Smooth muscle cell (in vitro differentiated cells): ENCODE results near the gene HS3ST3B1. TPM values are rescaled to one million over a fixed set of nuclear protein-coding genes. Genes with fewer than 3 reads are reported as not detected.

Experiments
- DNase-seq: peaks from one replicate; lab custom pipeline; 2025; ENCODE audit not compliant: unreplicated experiment; lab: John Stamatoyannopoulos, UW
- H2AFZ ChIP-seq: fragments of 200-600 bp; sonication (generic); 2 replicates; pipeline ENCODE4 v1.6.0; 2016; ENCODE audit warnings: antibody characterized with exemption, low read depth, mild to moderate bottlenecking
- H3F3A ChIP-seq: fragments of 200-600 bp; sonication (generic); 2 replicates; pipeline ENCODE4 v1.6.0; 2017; ENCODE audit warnings: antibody characterized with exemption, low read depth
- H3K27ac ChIP-seq: fragments of 200-600 bp; sonication (generic); 2 replicates; pipeline ENCODE4 v1.5.1; 2016; ENCODE audit warnings: low read depth, mild to moderate bottlenecking
- H3K27me3 ChIP-seq: fragments of 200-600 bp; sonication (generic); 2 replicates; pipeline ENCODE4 v1.6.1; 2016; ENCODE audit warnings: low read depth, mild to moderate bottlenecking
- H3K36me3 ChIP-seq: fragments of 200-600 bp; sonication (generic); 2 replicates; pipeline ENCODE4 v1.5.1; 2016; ENCODE audit warnings: low read depth
- H3K4me1 ChIP-seq: fragments of 200-600 bp; sonication (generic); 2 replicates; pipeline ENCODE4 v1.5.1; 2016; ENCODE audit warnings: low read depth
- H3K4me2 ChIP-seq: fragments of 200-600 bp; sonication (generic); 2 replicates; pipeline ENCODE4 v1.6.0; 2016; ENCODE audit warnings: mild to moderate bottlenecking
- H3K4me3 ChIP-seq: fragments of 200-600 bp; sonication (generic); 2 replicates; pipeline ENCODE4 v1.5.1; 2016; ENCODE audit warnings: mild to moderate bottlenecking
- H3K79me2 ChIP-seq: fragments of 200-600 bp; sonication (generic); 2 replicates; pipeline ENCODE4 v1.6.0; 2016; ENCODE audit warnings: low read depth, mild to moderate bottlenecking
- H3K9ac ChIP-seq: fragments of 200-600 bp; sonication (generic); 2 replicates; pipeline ENCODE4 v1.6.0; 2016; ENCODE audit warnings: low read depth
- H3K9me3 ChIP-seq: fragments of 200-600 bp; sonication (generic); replicated peaks from 2 replicates; pipeline ENCODE4 v1.5.1; 2016; ENCODE audit warnings: low read depth
- H4K20me1 ChIP-seq: fragments of 200-600 bp; sonication (generic); 2 replicates; pipeline ENCODE4 v1.6.0; 2016; ENCODE audit warnings: low read depth
- WGBS: methylation state at CpG from one replicate; pipeline ENCODE4 v1.1.7; 2016; ENCODE audit warnings: low lambda C conversion rate; 5-methylcytosine and 5-hydroxymethylcytosine counted together
- polyA plus RNA-seq: library from polyadenylated mRNA; unstranded; fragments of >200 nt; fragmentation: Nextera tagmentation; extraction: Ambion mirVana; gene quantifications from 2 replicates; pipeline ENCODE4 v1.2.1, GENCODE V29; 2016
- total RNA-seq: library from RNA; depleted of rRNA; stranded (reverse); fragments of >200 nt; gene quantifications from 2 replicates; pipeline ENCODE4 v1.2.3, GENCODE V29; 2014
- TF ChIP-seq, protein P1 (sequence below): fragments of 200-600 bp; sonication (generic); IDR thresholded peaks from 2 replicates; pipeline ENCODE4 v1.5.1; 2017; ENCODE audit warnings: borderline replicate concordance, mild to moderate bottlenecking, antibody characterized with exemption; ENCODE audit not compliant: insufficient read depth, poor library complexity, severe bottlenecking

HS3ST3B1 gene
- total and polyA plus RNA-seq, 2 experiments from 2014 or later: 11.3 to 17.3 TPM

DNA sequence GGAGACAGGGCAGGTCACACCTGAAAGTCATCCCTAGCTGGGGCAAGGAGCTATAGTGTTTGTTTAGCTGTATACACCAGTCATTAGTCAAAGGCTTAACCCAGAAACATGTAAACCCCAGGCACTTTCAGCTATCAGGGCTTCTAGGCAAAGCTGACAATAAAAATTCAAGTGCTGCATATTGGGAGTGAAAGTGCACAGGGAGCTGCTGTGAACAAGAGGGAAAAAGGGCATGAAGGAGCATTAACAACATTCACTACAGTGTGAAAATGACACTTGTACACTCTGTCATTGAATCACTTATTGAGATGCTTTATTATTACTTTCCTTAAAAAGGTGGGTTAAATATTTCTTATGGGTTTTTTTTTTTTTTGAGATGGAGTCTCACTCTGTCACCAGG is 92.8 kb downstream of the HS3ST3B1 start:
- no peaks in the 10 kb centered on the region for H3K9me3 ChIP-seq
- TF ChIP-seq, protein P1, sequence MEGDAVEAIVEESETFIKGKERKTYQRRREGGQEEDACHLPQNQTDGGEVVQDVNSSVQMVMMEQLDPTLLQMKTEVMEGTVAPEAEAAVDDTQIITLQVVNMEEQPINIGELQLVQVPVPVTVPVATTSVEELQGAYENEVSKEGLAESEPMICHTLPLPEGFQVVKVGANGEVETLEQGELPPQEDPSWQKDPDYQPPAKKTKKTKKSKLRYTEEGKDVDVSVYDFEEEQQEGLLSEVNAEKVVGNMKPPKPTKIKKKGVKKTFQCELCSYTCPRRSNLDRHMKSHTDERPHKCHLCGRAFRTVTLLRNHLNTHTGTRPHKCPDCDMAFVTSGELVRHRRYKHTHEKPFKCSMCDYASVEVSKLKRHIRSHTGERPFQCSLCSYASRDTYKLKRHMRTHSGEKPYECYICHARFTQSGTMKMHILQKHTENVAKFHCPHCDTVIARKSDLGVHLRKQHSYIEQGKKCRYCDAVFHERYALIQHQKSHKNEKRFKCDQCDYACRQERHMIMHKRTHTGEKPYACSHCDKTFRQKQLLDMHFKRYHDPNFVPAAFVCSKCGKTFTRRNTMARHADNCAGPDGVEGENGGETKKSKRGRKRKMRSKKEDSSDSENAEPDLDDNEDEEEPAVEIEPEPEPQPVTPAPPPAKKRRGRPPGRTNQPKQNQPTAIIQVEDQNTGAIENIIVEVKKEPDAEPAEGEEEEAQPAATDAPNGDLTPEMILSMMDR: no peak

DNA sequence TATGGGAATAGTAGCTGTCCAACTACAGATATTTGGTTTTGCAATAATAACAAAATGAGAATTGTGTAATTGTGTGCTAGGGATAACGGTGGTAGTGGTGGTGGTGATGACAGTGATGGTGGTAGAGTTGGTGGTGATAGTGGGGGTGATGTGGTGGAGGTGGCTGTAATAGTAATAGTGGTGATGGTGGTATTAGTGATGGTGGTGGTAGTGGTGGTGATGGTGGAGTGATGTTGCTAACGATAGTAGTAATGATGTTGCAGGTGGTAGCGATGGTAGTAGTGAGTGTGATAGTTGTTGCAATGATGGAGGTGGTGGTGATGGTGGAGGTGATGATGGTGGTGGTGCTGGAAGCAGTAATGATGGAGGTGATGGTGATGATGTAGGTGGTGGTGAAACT is 94.4 kb downstream of the HS3ST3B1 start:
- H2AFZ ChIP-seq: no peak overlapping the region
- no peaks in the 10 kb centered on the region for H3K27me3 ChIP-seq
- no peaks in the 10 kb centered on the region for H3K79me2 ChIP-seq
- no peaks in the 10 kb centered on the region for H3K36me3 ChIP-seq
- no peaks in the 10 kb centered on the region for H4K20me1 ChIP-seq
- H3F3A ChIP-seq: peaks cover 3% of the 10 kb centered on the region
- H3K4me2 ChIP-seq: no peak overlapping the region
- no peak overlapping the region for H3K9ac ChIP-seq
- H3K4me1 ChIP-seq: no peaks in the 10 kb centered on the region
- TF ChIP-seq, protein P1: no peak
- H3K27ac ChIP-seq: no peak overlapping the region
- 97% methylated on average over 3 of the region's 3 CpGs for WGBS
- H3K9me3 ChIP-seq: no peaks in the 10 kb centered on the region
- H3K4me3 ChIP-seq: no peak overlapping the region
- DNase-seq: no peak

More for the DNA sequence above, 92.8 kb downstream of the HS3ST3B1 start:
- no peak overlapping the region for H3K9ac ChIP-seq
- H3K4me3 ChIP-seq: no peak overlapping the region
- H3F3A ChIP-seq: peaks cover 3% of the 10 kb centered on the region
- no peak overlapping the region for H3K4me2 ChIP-seq
- H2AFZ ChIP-seq: no peak overlapping the region
- no peaks in the 10 kb centered on the region for H3K36me3 ChIP-seq
- H4K20me1 ChIP-seq: no peaks in the 10 kb centered on the region
- no peaks in the 10 kb centered on the region for H3K27me3 ChIP-seq
- no peak overlapping the region for H3K27ac ChIP-seq
- DNase-seq: no peak
- H3K4me1 ChIP-seq: no peaks in the 10 kb centered on the region
- no peaks in the 10 kb centered on the region for H3K79me2 ChIP-seq

DNA sequence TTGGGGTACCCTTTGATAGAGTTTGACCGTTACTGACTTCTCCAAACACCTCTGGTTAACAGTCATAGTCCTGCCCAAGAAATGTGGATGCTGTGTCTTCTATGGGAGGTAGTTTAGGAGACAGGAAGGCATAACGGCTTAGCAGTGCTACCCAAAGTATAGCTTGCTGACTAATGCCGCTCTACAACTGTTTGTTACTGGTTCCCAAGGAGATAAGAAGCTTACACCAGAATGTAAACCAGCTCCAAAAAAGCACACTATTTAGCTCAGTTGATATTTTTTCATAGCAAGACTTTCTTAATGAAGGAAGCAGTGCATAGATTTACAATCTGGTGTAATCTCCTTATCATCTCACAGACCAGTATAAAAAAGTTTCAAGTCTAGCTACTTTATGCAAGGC is 95.7 kb downstream of the HS3ST3B1 start:
- WGBS: 12% methylated on average over 3 of the region's 3 CpGs
- Histone ChIP-seq H2AFZ (no peak overlapping the region), H3F3A (peaks cover 3% of the 10 kb centered on the region), H3K9me3 (no peaks in the 10 kb centered on the region), H3K79me2 (no peaks in the 10 kb centered on the region), H3K36me3 (no peaks in the 10 kb centered on the region), H3K4me3 (no peak overlapping the region), H3K27ac (peak overlapping the region; percentile 62), H4K20me1 (no peaks in the 10 kb centered on the region), H3K4me2 (no peak overlapping the region), H3K4me1 (no peaks in the 10 kb centered on the region), H3K27me3 (no peaks in the 10 kb centered on the region), H3K9ac (no peak overlapping the region)
- no peak for DNase-seq
- TF ChIP-seq, protein P1: no peak

DNA sequence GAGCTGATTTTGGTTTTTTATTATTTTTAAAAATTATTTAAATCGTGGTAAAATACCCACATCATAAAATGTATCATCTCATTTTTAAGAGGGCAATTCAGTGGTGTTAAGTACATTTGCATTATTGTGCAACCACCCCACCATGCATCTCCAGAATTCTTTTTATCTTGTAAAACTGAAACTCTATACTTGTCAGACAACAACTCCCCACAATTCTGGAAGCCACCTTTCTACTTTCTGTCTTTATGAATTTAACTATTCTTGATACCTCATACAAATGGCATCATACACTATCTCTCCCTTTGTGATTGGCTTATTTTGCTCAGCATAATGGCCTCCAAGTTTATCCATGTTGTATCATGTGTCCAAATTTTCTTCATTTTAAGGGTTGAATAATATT is 97.9 kb downstream of the HS3ST3B1 start:
- Histone ChIP-seq H3K36me3 (no peaks in the 10 kb centered on the region), H3F3A (peaks cover 3% of the 10 kb centered on the region), H3K4me1 (no peaks in the 10 kb centered on the region), H3K9ac (no peak overlapping the region), H2AFZ (no peak overlapping the region), H3K9me3 (no peaks in the 10 kb centered on the region), H3K4me3 (no peak overlapping the region), H3K4me2 (no peak overlapping the region), H3K27ac (no peak overlapping the region), H3K79me2 (no peaks in the 10 kb centered on the region), H4K20me1 (no peaks in the 10 kb centered on the region), H3K27me3 (no peaks in the 10 kb centered on the region)
- DNase-seq: no peak
- TF ChIP-seq, protein P1: no peak
- 88% methylated on average over 1 of the region's 1 CpG for WGBS

Other genes starting within 250 kb of the HS3ST3B1 start
- 18.4 and 22.8 TPM in 2 replicates for gene COX10, start 231.6 kb upstream of the HS3ST3B1 start, total RNA-seq
- gene COX10, start 231.6 kb upstream of the HS3ST3B1 start, polyA plus RNA-seq: 15.1 and 16.8 TPM in 2 replicates
- gene CDRT15, start 64.2 kb upstream of the HS3ST3B1 start, total RNA-seq: not detected in 2 replicates
- gene CDRT15, start 64.2 kb upstream of the HS3ST3B1 start, polyA plus RNA-seq: not detected in 2 replicates